ENCODE data around the gene NHLRC3.
"Not testable (repeated sequence)": the region's sequence is repeated elsewhere in the genome, so short reads cannot be mapped to it uniquely, and the experiment has no call there.

The NHLRC3 gene

DNA sequence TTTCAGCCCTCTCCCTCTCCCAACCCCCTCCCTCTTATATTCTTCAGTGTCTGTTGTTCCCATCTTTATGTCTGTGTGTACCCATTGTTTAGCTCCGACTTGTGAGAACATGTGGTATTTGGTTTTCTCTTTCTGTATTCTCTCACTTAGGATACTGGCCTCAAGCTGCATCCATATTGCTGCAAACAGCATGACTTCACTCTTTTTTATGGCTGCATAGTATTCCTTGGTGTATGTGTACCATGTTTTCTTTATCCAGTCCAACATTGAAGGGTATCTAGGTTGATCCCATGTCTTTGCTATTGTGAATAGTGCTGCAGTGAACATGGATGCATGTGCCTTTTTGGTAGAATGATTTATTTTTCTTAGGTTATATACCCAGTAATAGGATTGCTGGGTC is 17.8 kb downstream of the NHLRC3 start:
- H3K27ac ChIP-seq: no peak overlapping the region
- TF ChIP-seq ZFX (IDR thresholded peaks at IDR 0.05): no peak

DNA sequence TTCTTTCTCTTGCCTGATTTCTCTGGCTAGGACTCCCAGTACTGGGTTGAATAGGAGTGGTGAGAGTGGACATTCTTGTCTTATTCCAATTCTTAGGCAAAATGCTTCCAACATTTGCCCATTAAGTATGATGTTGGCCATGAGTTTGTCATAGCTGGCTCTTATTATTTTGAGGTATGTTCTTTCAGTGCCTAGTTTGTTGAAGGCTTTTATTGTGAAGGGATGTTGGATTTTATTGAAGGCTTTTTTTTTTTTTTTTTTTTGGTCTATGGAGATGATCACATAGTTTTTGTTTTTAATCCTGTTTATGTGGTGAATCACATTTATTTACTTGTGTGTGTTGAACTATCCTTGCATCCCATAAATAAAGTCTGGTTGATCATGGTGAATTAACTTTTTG is 19.8 kb downstream of the NHLRC3 start:
- TF ChIP-seq ZFX (IDR thresholded peaks at IDR 0.05): no peak

GRCh38 chr13:39062004-39062403 is 23.7 kb downstream of the NHLRC3 start:
- H3K27ac ChIP-seq: no peak overlapping the region

More for the DNA sequence above, 19.8 kb downstream of the NHLRC3 start:
- no peak overlapping the region for H3K27ac ChIP-seq

GRCh38 chr13:39072842-39073241 is 34.6 kb downstream of the NHLRC3 start:
- no peak for TF ChIP-seq ZFX (IDR thresholded peaks at IDR 0.05)
- TF ChIP-seq, protein P1, sequence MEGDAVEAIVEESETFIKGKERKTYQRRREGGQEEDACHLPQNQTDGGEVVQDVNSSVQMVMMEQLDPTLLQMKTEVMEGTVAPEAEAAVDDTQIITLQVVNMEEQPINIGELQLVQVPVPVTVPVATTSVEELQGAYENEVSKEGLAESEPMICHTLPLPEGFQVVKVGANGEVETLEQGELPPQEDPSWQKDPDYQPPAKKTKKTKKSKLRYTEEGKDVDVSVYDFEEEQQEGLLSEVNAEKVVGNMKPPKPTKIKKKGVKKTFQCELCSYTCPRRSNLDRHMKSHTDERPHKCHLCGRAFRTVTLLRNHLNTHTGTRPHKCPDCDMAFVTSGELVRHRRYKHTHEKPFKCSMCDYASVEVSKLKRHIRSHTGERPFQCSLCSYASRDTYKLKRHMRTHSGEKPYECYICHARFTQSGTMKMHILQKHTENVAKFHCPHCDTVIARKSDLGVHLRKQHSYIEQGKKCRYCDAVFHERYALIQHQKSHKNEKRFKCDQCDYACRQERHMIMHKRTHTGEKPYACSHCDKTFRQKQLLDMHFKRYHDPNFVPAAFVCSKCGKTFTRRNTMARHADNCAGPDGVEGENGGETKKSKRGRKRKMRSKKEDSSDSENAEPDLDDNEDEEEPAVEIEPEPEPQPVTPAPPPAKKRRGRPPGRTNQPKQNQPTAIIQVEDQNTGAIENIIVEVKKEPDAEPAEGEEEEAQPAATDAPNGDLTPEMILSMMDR (conservative IDR thresholded peaks at IDR 0.05): no peak
- H3K27ac ChIP-seq: no peak overlapping the region

More at GRCh38 chr13:39062004-39062403, 23.7 kb downstream of the NHLRC3 start:
- TF ChIP-seq ZFX (IDR thresholded peaks at IDR 0.05): no peak
- TF ChIP-seq, protein P1 (conservative IDR thresholded peaks at IDR 0.05): no peak

- TF ChIP-seq ZFX (IDR thresholded peaks at IDR 0.05): no peak
- TF ChIP-seq, protein P1 (conservative IDR thresholded peaks at IDR 0.05): no peak
Measured at GRCh38 chr13:39073983-39074382, 35.7 kb downstream of the NHLRC3 start.

DNA sequence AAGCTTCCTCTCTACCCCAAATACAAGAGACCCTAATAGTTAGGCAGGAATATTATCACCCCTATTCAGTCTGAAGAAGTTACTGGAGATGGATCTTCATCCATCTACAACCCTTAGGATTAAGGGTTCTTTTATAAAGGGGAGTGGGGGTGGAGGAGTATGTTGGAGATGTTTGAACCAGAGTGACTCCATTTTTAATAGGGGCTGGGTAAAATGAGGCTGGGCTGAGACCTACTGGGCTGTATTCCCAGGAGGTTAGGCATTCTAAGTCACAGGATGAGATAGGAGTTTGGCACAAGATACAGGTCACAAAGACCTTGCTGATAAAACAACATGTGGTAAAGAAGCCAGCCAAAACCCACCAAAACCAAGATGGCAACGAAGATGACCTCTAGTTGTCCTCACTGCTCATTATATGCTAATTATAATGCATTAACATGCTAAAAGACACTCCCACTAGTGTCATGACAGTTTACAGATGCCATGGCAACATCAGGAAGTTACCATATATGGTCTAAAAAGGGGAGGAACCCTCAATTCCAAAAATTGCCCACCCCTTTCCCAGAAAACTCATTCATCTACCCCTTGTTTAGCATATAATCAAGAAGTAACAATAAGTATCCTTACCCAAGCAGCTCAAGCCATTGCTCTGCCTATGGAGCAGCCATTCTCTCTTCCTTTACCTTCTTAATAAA is 48.1 kb downstream of the NHLRC3 start:
- H3K27ac ChIP-seq: not testable (repeated sequence)

More at GRCh38 chr13:39073983-39074382, 35.7 kb downstream of the NHLRC3 start:
- H3K27ac ChIP-seq: no peak overlapping the region

DNA sequence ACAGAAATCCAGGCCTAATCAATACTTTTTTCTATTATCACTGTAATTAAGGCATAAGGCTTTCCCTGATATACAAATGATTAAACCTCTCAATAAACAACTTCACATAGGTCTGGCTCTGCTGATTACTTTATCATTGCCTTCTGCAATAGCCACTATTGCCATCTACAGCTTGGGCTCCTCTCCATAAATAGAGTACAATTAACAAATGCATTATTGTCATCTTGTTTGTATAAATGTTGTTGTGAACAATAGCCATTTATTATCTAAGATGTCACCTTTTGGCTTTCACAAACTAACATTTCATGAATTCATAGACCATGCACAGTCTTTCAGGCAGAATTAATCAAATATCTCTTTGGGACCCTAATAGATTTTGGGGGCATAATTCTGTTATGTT is 53.3 kb downstream of the NHLRC3 start:
- TF ChIP-seq, protein P1 (conservative IDR thresholded peaks at IDR 0.05): no peak
- H3K27ac ChIP-seq: no peak overlapping the region

- TF ChIP-seq, protein P1 (conservative IDR thresholded peaks at IDR 0.05): no peak
- TF ChIP-seq ZFX (IDR thresholded peaks at IDR 0.05): no peak
- H3K27ac ChIP-seq: no peak overlapping the region
Measured at GRCh38 chr13:39095500-39095899, 57.2 kb downstream of the NHLRC3 start.

DNA sequence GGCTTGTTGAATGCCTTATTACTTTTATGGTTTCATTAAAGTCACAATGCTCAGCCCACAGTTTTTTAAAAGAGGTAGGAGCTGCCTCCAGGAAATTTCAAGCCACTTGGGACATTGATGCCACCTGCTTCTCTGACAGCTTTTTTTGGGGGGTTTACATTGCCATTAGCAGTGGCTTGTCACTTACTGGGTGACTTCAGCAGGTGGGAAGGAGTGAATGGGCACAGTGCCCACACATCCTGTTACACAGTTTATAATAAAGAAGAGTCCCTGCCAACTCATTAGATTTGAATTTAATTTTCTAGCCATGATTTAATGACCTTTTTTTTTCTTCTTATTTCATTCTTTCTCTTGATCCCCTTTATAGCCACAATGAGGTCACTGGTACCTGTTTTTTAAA is 61.0 kb downstream of the NHLRC3 start:
- H3K27ac ChIP-seq: no peak overlapping the region

More for the DNA sequence above, 61.0 kb downstream of the NHLRC3 start:
- TF ChIP-seq ZFX (IDR thresholded peaks at IDR 0.05): no peak
- TF ChIP-seq, protein P1 (conservative IDR thresholded peaks at IDR 0.05): no peak

Measured in C4-2B (cell line).